Activated CD8-positive, alpha-beta memory T cell treated with anti-CD3 and anti-CD28 coated beads, Interleukin-2, amount 50 U/mL, for 24 hours (primary cell): ENCODE measurements around the gene WDR37.
A peak's percentile ranks its signal among the peaks of the same experiment; 100 is the strongest.
"Not testable (repeated sequence)": the region's sequence is repeated elsewhere in the genome, so short reads cannot be mapped to it uniquely, and the experiment has no call there.

ENCODE experiments used
- DNase-seq: peaks from one replicate; pipeline ENCODE4 v3.0.0-alpha.2; 2020; ENCODE audit errors: extremely low read depth

WDR37 gene

GRCh38 chr10:1043532-1043995, 12.6 kb upstream of the WDR37 start:
- no peak for DNase-seq

DNA sequence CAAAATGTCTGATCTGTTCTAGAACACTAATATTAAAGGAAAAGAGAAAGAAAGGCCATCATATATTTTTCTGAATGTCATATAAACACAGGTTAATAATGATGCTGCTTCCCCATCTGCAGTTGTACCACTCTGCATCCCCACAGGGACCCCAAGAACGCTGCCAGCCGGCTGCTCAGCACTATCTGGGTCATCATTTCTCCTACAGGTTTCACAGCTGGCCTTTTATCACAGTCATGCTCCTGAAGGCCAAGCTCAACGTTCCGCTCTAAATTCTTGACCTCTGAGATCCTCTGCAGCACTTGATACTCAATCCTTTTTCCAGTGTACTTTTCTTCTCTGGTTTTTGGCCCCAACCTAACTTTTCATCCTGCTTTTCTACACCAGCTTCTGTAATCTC, 12.0 kb upstream of the WDR37 start:
- no peak for DNase-seq

DNA sequence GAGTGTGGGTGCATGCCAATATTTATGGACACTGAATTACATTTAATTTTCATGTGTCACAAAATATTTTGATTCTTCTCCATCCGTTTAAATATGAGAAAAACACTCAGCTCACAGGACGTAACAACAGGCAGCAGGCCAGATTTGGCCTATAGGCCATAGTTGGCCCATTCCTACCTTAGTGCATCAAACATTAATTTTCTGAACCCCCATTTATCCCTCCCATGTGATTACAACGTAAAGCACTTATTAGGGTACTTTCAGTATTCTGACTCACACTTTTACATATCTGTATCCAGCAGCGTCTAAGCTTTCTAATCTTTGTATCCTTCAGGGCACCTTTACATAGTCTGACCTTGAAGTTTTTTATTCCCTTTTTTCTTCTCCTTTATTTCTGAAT, 11.2 kb upstream of the WDR37 start:
- DNase-seq: no peak

- no peak for DNase-seq
Measured at GRCh38 chr10:1045415-1045814, 10.8 kb upstream of the WDR37 start.

DNA sequence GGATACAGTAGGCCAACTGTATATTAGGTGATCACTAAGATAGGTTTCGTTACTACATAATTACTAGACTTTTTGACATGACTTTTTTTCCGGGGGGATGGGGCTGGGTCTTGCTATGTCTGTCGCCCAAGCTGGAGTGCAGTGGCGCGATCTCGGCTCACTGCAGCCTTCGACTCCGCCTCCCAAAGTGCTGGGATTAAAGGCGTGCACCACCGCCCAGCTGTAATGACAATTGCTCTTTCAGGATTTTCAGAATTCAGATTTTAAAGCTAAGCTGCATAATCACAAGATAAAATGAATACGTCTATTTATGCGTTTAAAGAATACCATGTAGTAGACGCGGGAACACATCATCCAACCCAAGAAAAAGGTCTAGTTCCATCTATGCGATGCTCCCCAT, 8.2 kb upstream of the WDR37 start:
- DNase-seq: no peak

DNA sequence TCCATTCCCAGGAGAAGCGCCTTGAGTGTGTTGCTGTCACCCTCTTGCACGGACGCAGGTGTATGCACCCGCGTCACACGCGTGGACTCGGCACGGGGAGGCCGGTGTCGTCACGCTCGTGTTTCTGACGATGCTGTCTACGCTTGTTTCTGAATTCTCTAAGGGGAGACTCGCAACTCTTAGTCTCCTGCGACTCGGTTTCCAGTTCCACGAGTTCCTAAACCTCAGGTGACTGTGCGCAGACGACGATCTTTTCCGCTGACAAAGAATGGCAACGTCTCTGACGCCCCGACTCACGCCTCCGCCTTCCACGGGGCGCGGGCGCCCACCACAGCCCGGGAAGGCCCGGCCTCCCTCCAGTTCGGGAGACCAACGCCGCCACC, 7.8 kb upstream of the WDR37 start:
- DNase-seq: no peak

- peak; percentile 88 for DNase-seq
Measured at GRCh38 chr10:1048732-1049424, 7.3 kb upstream of the WDR37 start, which contains the start of gene IDI1. Gene IDI1, minus strand, starts transcription at chr10:1049119. Its CDS starts 116 bp downstream, at chr10:1049003.

- no peak for DNase-seq
Measured at GRCh38 chr10:1049425-1049958, 6.7 kb upstream of the WDR37 start.

DNA sequence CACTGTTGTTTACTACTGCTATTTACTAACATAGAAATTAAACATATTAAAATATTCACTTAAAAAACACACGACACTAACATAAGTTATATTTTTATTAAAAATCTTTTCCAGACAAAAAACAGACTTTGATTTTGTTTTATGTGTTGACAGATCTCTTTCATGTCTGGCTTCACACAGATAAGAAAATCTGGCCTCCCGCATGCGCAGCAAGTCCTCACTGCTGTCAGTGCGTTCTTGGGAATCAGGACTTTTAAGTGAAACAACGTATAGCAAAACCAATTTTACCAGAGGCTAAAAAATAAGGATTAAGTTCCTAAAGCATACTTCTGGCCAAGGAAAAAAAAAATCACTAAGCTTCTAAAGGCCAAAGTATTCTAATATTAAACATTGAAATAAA, 6.0 kb upstream of the WDR37 start:
- no peak for DNase-seq

DNA sequence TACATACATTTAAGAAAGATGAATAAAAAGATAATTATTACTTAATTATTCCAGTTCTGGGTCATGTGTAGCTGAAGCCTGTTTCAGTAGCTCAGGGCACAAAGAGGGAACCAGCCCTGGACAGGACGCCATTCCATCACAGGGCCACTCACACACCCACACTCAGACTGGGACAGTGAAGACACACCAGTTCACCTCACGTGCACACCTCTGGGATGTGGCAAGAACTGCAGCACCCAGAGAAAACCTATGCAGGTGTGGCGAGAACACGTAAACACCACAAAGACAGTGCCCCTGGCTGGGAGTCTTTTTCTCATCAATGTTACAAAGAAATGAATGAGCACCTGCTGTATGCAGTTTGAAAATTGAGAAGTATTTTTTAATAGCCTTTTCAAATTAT, 5.6 kb upstream of the WDR37 start:
- DNase-seq: no peak

- no peak for DNase-seq
Measured at GRCh38 chr10:1054684-1055083, 1.5 kb upstream of the WDR37 start.

DNA sequence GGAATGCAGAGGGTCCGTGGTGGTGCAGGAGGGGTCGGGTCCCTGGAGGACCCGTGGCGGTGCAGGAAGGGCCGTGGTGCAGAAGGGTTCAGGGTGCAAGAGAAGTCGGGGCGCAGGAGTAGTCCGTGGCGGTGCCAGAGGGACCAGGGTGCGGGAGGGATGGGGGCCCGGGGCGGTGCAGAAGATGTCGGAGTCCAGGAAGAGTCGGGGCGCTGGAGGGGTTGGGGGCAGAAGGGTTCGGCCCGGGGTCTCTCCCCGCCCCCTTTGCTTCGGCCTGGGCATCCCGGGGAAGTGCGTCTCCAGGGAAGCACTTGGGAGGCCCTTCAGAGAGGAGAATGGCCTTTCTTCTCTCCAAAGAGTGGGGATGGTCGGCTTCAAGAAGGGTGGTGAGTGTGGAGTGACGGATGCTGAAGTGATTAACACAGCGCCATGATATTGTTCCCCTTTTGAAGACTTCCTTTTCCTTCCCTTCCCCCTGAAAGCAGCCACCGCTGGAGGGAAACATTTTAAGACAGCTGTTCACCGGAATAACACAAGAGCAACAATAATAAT, 997 bp downstream of the WDR37 start:
- no peak for DNase-seq

- no peak for DNase-seq
Measured at GRCh38 chr10:1058017-1058416, 1.8 kb downstream of the WDR37 start.

GRCh38 chr10:1059902-1060301, 3.7 kb downstream of the WDR37 start:
- DNase-seq: no peak

DNA sequence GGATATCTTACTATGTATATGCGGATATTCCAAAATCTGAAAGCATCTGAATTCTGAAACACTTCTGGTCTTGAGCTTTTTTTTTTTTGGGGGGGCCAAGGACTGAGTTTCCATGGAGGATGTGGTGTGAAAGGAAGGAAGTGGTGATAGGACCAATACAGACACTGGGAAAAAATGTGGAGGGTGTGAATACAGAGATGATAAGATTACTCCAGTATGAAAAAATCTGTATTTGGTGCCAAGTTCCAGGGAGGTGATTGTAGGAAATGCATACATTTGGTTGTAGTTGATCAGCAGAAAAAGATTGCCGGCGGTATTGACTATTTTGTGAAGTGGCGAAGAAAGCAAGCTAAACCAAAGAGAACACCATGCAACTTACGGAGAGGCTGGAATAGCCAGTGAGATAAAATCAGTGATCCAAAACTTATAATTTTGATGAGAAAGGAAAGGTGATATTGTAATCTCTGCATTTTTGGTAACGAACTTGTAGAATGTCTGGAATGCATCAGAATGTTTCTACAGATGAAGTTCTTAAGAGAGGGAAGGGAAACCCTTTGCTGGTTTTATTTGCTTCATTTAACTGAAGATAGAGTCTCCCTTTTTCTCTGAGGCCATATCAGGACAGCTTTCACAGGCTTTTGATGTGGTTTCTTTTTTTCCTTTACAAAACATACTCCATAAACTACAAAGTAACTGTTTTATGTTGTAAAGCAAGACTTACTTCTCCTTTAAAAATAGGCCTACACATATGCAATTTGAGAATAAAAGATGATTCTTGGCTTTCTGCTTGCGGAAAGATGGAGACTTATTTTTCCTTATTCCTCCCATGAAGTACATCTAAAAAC, 6.0 kb downstream of the WDR37 start:
- DNase-seq: no peak

GRCh38 chr10:1063232-1063865, 7.2 kb downstream of the WDR37 start:
- no peak for DNase-seq

DNA sequence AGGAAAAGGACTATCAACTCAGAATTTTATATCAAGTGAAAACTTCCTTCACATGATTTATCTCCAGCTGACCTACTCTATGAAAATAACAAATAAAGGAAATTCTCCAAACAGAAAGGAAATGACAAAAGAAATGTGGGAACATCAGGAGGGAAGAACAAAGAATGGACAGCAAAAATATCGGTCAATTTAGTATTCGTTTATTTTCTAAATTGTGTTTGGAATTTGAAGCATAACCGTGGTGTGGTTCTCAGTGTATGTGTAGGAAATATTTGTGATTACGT, 8.7 kb downstream of the WDR37 start:
- DNase-seq: no peak

DNA sequence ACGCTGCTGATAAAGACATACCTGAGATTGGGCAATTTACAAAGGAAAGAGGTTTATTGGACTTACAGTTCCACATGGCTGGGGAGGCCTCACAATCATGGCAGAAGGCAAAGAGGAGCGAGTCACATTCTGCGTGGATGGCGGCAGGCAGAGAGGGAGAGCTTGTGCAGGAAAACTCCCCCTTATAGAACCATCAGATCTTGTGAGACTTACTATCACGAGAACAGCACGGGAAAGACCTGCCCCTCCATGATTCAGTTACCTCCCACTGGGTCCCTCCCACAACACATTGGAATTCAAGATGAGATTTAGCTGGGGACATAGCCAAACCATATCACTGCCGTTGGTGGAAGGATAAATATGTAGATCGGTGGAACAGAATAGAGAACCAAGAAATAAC, 10.5 kb downstream of the WDR37 start:
- DNase-seq: not testable (repeated sequence)

GRCh38 chr10:1068380-1069361, 12.5 kb downstream of the WDR37 start:
- no peak for DNase-seq

DNA sequence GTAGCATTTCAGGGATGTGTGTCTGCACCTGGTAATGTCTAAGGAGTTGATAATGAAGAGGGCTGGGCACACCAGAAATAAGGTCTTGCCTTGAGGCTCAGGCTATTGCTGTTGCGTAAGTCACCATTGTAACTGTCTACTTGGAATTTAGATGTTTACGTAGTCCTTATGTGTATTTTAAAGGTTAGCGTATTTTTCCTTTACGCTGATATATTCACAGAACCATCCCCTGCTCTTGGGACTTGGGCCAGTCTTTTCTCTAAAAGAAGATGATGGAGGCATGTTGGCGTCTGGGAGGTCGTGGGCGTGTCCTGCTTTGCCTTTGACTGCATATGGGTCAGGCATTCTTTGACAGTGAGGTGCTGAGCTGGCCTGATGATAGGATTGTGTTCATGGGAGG, 14.7 kb downstream of the WDR37 start:
- DNase-seq: no peak
